Measurements from ENCODE around the gene CTTNBP2NL. TPM values are rescaled to one million over a fixed set of nuclear protein-coding genes. Genes with fewer than 3 reads are reported as not detected.

Gene CTTNBP2NL
- total and polyA plus RNA-seq, 10 of the 15 experiments (the other 5 are each of a cell fraction or from before 2014, with no cell fraction given), result 2.1 to 11.3 (median 5.6) TPM

DNA sequence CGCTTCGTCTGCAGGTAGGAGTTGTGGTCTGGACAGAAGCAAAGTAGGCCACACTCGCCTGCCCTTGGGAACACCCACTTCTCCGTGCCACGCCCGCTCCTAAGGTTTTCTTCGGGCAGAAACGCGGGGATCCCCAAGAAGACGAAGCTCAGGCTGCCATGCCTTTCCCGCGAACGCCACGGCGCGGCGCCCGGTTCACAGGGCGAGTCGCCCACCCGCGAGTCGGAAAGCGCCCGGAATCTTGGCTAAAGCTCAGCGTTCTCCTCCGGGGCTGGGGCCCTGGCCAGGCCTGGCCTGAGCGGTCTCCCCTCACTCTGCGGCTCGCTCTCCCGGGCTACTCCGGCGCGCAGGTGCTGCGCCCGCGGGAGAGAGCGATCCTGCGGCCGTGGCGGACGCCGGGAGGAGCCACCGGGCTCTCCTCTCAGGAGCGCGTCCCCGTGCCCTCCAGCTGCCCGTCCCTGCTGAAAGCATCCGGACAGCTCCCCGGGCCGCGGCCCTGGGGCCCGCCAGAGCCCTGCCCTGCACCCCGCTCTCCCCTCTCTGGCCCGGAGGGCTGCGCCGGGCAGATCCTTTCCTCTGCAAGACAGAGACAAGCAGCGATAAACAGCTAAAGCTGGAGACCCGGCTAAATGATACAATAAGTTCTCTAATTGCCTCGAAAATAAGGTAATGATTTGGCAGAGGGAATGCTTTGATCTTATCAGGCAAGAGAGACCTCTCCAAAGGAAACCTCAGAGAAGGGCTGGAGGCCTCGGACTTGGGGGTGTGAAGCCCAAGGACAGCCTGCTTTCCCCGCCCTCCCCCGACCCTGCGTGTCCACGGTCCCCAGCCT, 106.0 kb downstream of the CTTNBP2NL start:
- intact Hi-C loops (cut with micrococcal nuclease; ENCODE audit: unreplicated experiment), result loop anchor here (1.0 to 2.0 kb wide), 2 partner anchors 113 to 205 kb away; partner anchors contain the start of gene RHOC
- Histone ChIP-seq H3K4me1 (ENCODE audit: control insufficient read depth, insufficient read depth, low read length) (no peaks in the 10 kb centered on the region), H4K20me1 (ENCODE audit: control insufficient read depth, insufficient read depth) (no peaks in the 10 kb centered on the region), H2AFZ (ENCODE audit: control insufficient read depth, low read depth, low read length) (peak overlapping the region; percentile 56), H3K9ac (ENCODE audit: control insufficient read depth, insufficient read depth, low read length) (no peak overlapping the region), H3K4me3 (peak overlapping the region; percentile 50; the same call in 1 of the 2 replicates), H3K27ac (ENCODE audit: control insufficient read depth, insufficient read depth) (no peak overlapping the region), H3K4me2 (ENCODE audit: control insufficient read depth, insufficient read depth) (peak overlapping the region; percentile 90), H3K9me3 (replicated peaks; ENCODE audit: control insufficient read depth, insufficient read depth, low read length) (no peaks in the 10 kb centered on the region), H3K36me3 (ENCODE audit: control insufficient read depth in 2 of 2, insufficient read depth in 2 of 2, low read length in 1 of 2) (no peaks in the 10 kb centered on the region), H3K27me3 (replicated peaks in 1 of 2; ENCODE audit: control insufficient read depth in 2 of 2, insufficient read depth in 2 of 2, low read length in 1 of 2) (peaks cover 3 to 5% of the 10 kb centered on the region in 2 experiments; a peak in 2 of 4 replicates), H3K79me2 (ENCODE audit: control insufficient read depth, insufficient read depth, low read length) (no peaks in the 10 kb centered on the region)
- BruUV-seq (replicated peaks), result no TSS peak
- DNase-seq (ENCODE audit: low read depth, low spot score) (no peak), FAIRE-seq (peak; percentile 52), ATAC-seq (peak; percentile 78)
- SMC1A ChIA-PET (ENCODE audit: uncharacterized antibody, unreplicated experiment), result interaction anchor here (0.6 to 3.4 kb wide), 18 partner anchors 36 to 215 kb away, joined by 3 to 26 read pairs (median 4); partner anchors contain the start of genes CTTNBP2NL and RHOC
- POLR2A ChIA-PET, result interaction anchor here (1.1 to 1.3 kb wide), 2 partner anchors 108 to 206 kb away, joined by 4 to 6 read pairs; no protein-coding TSS in a partner anchor
- CTCF ChIA-PET, result interaction anchor here (0.6 to 3.7 kb wide), 36 partner anchors 9 to 214 kb away, joined by 3 to 43 read pairs (median 5); partner anchors contain the start of genes CTTNBP2NL, MOV10, PPM1J and RHOC
- RAD21 ChIA-PET (ENCODE audit: unreplicated experiment), result interaction anchor here (0.9 to 1.8 kb wide), 20 partner anchors 15 to 302 kb away, joined by 3 to 25 read pairs (median 4); partner anchors contain the start of genes CTTNBP2NL, PPM1J, RHOC and ST7L
- in situ Hi-C loops (cut with MboI), result loop anchor here (5.0 kb wide), 1 partner anchor 205 kb away; the partner anchor contains the start of gene RHOC
- 26% methylated on average over 51 of the region's 65 CpGs for WGBS (ENCODE audit: insufficient coverage, insufficient replicate concordance, low lambda C conversion rate, missing lambda C conversion rate)
- TF ChIP-seq YY1 (IDR thresholded peaks at IDR 0.05; ENCODE audit: low read depth, low read length) (peak; percentile 63; the same call in 1 of the 2 replicates), HDAC6 (IDR thresholded peaks at IDR 0.05; ENCODE audit: unreplicated experiment) (peak; percentile 69), FOS (IDR thresholded peaks at IDR 0.05; ENCODE audit: borderline replicate concordance, extremely low read depth, insufficient read length) (no peak), SREBF1 (IDR thresholded peaks at IDR 0.05; ENCODE audit: low read length) (no peak), NFYA (IDR thresholded peaks at IDR 0.05; ENCODE audit: borderline replicate concordance, low read depth, low read length) (no peak), SIX5 (IDR thresholded peaks at IDR 0.05; ENCODE audit: low read depth, low read length, severe bottlenecking) (no peak), RAD21 (IDR thresholded peaks at IDR 0.05; ENCODE audit: insufficient read depth, low read depth, low read length) (peak; percentile 63), NBN (IDR thresholded peaks at IDR 0.05) (no peak), IKZF1 (conservative IDR thresholded peaks at IDR 0.05) (peak; percentile 67), SMC3 (IDR thresholded peaks at IDR 0.05; ENCODE audit: borderline replicate concordance, low read length) (peak; percentile 65), RBBP5 (conservative IDR thresholded peaks at IDR 0.05) (no peak), SRF (IDR thresholded peaks at IDR 0.05; ENCODE audit: low read depth in 2 of 2, low read length in 2 of 2) (no peak)
- TF ChIP-seq, protein P1, sequence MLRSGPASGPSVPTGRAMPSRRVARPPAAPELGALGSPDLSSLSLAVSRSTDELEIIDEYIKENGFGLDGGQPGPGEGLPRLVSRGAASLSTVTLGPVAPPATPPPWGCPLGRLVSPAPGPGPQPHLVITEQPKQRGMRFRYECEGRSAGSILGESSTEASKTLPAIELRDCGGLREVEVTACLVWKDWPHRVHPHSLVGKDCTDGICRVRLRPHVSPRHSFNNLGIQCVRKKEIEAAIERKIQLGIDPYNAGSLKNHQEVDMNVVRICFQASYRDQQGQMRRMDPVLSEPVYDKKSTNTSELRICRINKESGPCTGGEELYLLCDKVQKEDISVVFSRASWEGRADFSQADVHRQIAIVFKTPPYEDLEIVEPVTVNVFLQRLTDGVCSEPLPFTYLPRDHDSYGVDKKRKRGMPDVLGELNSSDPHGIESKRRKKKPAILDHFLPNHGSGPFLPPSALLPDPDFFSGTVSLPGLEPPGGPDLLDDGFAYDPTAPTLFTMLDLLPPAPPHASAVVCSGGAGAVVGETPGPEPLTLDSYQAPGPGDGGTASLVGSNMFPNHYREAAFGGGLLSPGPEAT (IDR thresholded peaks at IDR 0.05; ENCODE audit: low read depth), result 0 out of 2 replicates have a peak, but pooled peaks have one; percentile 24
- TF ChIP-seq, protein P2, sequence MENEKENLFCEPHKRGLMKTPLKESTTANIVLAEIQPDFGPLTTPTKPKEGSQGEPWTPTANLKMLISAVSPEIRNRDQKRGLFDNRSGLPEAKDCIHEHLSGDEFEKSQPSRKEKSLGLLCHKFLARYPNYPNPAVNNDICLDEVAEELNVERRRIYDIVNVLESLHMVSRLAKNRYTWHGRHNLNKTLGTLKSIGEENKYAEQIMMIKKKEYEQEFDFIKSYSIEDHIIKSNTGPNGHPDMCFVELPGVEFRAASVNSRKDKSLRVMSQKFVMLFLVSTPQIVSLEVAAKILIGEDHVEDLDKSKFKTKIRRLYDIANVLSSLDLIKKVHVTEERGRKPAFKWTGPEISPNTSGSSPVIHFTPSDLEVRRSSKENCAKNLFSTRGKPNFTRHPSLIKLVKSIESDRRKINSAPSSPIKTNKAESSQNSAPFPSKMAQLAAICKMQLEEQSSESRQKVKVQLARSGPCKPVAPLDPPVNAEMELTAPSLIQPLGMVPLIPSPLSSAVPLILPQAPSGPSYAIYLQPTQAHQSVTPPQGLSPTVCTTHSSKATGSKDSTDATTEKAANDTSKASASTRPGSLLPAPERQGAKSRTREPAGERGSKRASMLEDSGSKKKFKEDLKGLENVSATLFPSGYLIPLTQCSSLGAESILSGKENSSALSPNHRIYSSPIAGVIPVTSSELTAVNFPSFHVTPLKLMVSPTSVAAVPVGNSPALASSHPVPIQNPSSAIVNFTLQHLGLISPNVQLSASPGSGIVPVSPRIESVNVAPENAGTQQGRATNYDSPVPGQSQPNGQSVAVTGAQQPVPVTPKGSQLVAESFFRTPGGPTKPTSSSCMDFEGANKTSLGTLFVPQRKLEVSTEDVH (IDR thresholded peaks at IDR 0.05; ENCODE audit: low read depth, partially characterized antibody), result no peak
- TF ChIP-seq, protein P3, sequence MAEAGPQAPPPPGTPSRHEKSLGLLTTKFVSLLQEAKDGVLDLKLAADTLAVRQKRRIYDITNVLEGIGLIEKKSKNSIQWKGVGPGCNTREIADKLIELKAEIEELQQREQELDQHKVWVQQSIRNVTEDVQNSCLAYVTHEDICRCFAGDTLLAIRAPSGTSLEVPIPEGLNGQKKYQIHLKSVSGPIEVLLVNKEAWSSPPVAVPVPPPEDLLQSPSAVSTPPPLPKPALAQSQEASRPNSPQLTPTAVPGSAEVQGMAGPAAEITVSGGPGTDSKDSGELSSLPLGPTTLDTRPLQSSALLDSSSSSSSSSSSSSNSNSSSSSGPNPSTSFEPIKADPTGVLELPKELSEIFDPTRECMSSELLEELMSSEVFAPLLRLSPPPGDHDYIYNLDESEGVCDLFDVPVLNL (IDR thresholded peaks at IDR 0.05; ENCODE audit: low read depth, low read length), result no peak
